ENCODE data around the gene RPGRIP1L. TPM values are rescaled to one million over a fixed set of nuclear protein-coding genes. Genes with fewer than 3 reads are reported as not detected.

RPGRIP1L gene
- total and polyA plus RNA-seq, 2 donors from 2014 or later = 4.3 to 10.2 TPM

DNA sequence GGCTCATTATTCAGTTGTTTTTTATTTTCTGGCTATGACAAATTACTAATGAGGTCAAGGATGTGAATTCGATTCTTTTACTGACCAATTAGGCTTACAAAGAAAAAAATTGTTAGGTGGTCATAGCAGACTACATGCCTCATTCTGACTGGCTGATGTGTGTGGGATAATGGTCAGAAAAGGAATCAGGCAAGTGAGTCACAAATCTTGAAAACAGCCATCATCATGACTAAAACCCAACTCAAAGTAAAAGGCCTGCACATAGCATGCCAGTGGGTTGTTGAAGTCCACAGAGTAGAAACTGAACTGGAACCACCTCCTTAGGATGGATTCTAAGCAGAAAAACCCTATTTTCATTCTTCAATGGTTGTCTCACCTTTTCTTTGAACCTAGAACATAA lies 8.6 kb downstream of the RPGRIP1L start:
- TF ChIP-seq CTCF (IDR thresholded peaks at IDR 0.05; ENCODE audit: borderline replicate concordance, extremely low read depth, insufficient read depth) = no peak
- Histone ChIP-seq H3K9me3 (ENCODE audit: control insufficient read depth in 2 of 3, insufficient read depth in 1 of 3, low read length in 3 of 3) (no peaks in the 10 kb centered on the region), H3K27ac (ENCODE audit: low read depth in 2 of 2, low read length in 2 of 2) (no peak overlapping the region), H3K9ac (ENCODE audit: low read length in 3 of 3) (no peak overlapping the region), H3K4me1 (ENCODE audit: control insufficient read depth in 2 of 3, insufficient read depth in 2 of 3, low read depth in 1 of 3, low read length in 3 of 3) (no peaks in the 10 kb centered on the region), H3K36me3 (ENCODE audit: control insufficient read depth in 2 of 3, insufficient read depth in 3 of 3, low read length in 3 of 3) (peaks cover 0 to 3% (median 0%) of the 10 kb centered on the region in 3 donors), H3K27me3 (ENCODE audit: control insufficient read depth, insufficient read depth, low read length) (no peaks in the 10 kb centered on the region), H3K4me3 (ENCODE audit: low read length in 3 of 3) (no peak overlapping the region)
- intact Hi-C loops (cut with DNase I) = no loop called here
- FAIRE-seq = no peak
- DNase-seq = no peak

DNA sequence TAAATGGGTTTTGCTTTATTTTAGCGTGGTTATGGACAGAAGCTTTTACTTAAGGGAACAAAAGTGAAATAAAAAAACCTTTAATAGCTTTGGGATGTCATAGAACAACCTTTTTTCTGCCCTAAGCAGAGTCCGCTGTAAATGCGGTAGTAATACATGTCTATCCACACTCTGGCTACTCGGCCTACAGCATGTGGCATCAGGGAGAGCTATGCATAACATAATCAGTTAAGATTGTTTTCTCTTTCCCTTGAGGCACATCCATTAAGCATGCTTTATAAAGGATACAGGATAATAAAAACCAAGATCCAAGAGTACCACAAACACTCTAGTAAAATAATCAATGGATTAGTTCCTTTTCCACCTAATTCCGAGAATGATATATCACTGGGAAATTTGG lies 10.3 kb downstream of the RPGRIP1L start:
- Histone ChIP-seq H3K4me1 (ENCODE audit: control insufficient read depth in 2 of 3, insufficient read depth in 2 of 3, low read depth in 1 of 3, low read length in 3 of 3) (no peaks in the 10 kb centered on the region), H3K4me3 (ENCODE audit: low read length in 3 of 3) (no peak overlapping the region), H3K9me3 (ENCODE audit: control insufficient read depth in 2 of 3, insufficient read depth in 1 of 3, low read length in 3 of 3) (no peaks in the 10 kb centered on the region), H3K27me3 (ENCODE audit: control insufficient read depth, insufficient read depth, low read length) (no peaks in the 10 kb centered on the region), H3K9ac (ENCODE audit: low read length in 3 of 3) (no peak overlapping the region), H3K27ac (ENCODE audit: low read depth in 2 of 2, low read length in 2 of 2) (no peak overlapping the region), H3K36me3 (ENCODE audit: control insufficient read depth in 2 of 3, insufficient read depth in 3 of 3, low read length in 3 of 3) (peaks cover 0 to 3% (median 0%) of the 10 kb centered on the region in 3 donors)
- TF ChIP-seq CTCF (IDR thresholded peaks at IDR 0.05; ENCODE audit: borderline replicate concordance, extremely low read depth, insufficient read depth) = no peak
- intact Hi-C loops (cut with DNase I) = no loop called here
- DNase-seq (no peak), FAIRE-seq (no peak)

DNA sequence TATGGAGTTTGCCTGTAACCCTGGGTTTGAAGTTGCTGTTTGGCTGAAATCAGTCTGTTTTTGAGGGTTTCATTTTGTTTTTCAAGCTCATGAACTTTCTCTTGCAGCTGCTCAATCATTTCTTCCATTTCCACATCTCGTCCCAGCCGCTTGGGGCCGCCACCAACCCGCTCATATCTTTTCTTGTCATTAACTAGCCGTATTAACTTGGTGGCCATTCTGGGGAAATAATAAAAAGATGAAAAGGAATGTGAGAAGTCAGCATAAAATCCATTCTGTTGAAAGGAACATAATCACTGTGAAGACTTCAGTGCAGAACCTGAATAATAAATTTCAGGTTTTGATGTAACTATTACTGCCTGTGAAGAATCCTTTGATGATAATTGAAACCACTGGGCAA lies 11.5 kb downstream of the RPGRIP1L start:
- no peak for DNase-seq
- Histone ChIP-seq H3K4me1 (ENCODE audit: control insufficient read depth in 2 of 3, insufficient read depth in 2 of 3, low read depth in 1 of 3, low read length in 3 of 3) (no peaks in the 10 kb centered on the region), H3K27me3 (ENCODE audit: control insufficient read depth, insufficient read depth, low read length) (no peaks in the 10 kb centered on the region), H3K9me3 (ENCODE audit: control insufficient read depth in 2 of 3, insufficient read depth in 1 of 3, low read length in 3 of 3) (no peaks in the 10 kb centered on the region), H3K4me3 (ENCODE audit: low read length in 3 of 3) (no peak overlapping the region), H3K36me3 (ENCODE audit: control insufficient read depth in 2 of 3, insufficient read depth in 3 of 3, low read length in 3 of 3) (peaks cover 0 to 3% (median 0%) of the 10 kb centered on the region in 3 donors), H3K27ac (ENCODE audit: low read depth in 2 of 2, low read length in 2 of 2) (no peak overlapping the region), H3K9ac (ENCODE audit: low read length in 3 of 3) (no peak overlapping the region)
- intact Hi-C loops (cut with DNase I) = no loop called here
- FAIRE-seq = no peak
- no peak for TF ChIP-seq CTCF (IDR thresholded peaks at IDR 0.05; ENCODE audit: borderline replicate concordance, extremely low read depth, insufficient read depth)

- Histone ChIP-seq H3K9me3 (ENCODE audit: control insufficient read depth in 2 of 3, insufficient read depth in 1 of 3, low read length in 3 of 3) (no peaks in the 10 kb centered on the region), H3K36me3 (ENCODE audit: control insufficient read depth in 2 of 3, insufficient read depth in 3 of 3, low read length in 3 of 3) (peaks cover 0 to 3% (median 0%) of the 10 kb centered on the region in 3 donors), H3K4me1 (ENCODE audit: control insufficient read depth in 2 of 3, insufficient read depth in 2 of 3, low read depth in 1 of 3, low read length in 3 of 3) (no peaks in the 10 kb centered on the region), H3K27ac (ENCODE audit: low read depth in 2 of 2, low read length in 2 of 2) (no peak overlapping the region), H3K27me3 (ENCODE audit: control insufficient read depth, insufficient read depth, low read length) (no peaks in the 10 kb centered on the region), H3K9ac (ENCODE audit: low read length in 3 of 3) (no peak overlapping the region), H3K4me3 (ENCODE audit: low read length in 3 of 3) (no peak overlapping the region)
- intact Hi-C loops (cut with DNase I) = no loop called here
- no peak for FAIRE-seq
- DNase-seq = no peak
- no peak for TF ChIP-seq CTCF (IDR thresholded peaks at IDR 0.05; ENCODE audit: borderline replicate concordance, extremely low read depth, insufficient read depth)
Observed at GRCh38 chr16:53690771-53691170, 12.9 kb downstream of the RPGRIP1L start.
